Gastroesophageal sphincter (tissue), 3 donors: ENCODE measurements around the gene SRPK3.
"Not testable (repeated sequence)": the region's sequence is repeated elsewhere in the genome, so short reads cannot be mapped to it uniquely, and the experiment has no call there.

Source experiments
- EP300 ChIP-seq: sonication (generic); formaldehyde crosslinking; IDR thresholded peaks from one replicate; pipeline ENCODE4 v1.6.1; 2017; ENCODE audit warnings: antibody characterized with exemption, mild to moderate bottlenecking
- POLR2A ChIP-seq, 2 donors: fragments of 450-650 bp; IDR thresholded peaks; one replicate each; pipeline ENCODE4 v1.6.1; 2017; ENCODE audit warnings: antibody characterized with exemption in 2 of 2, mild to moderate bottlenecking in 2 of 2, moderate library complexity in 1 of 2
- POLR2AphosphoS5 ChIP-seq: sonication (generic); formaldehyde crosslinking; IDR thresholded peaks from one replicate; pipeline ENCODE4 v1.6.1; 2017; ENCODE audit warnings: antibody characterized with exemption
- TF ChIP-seq, protein P1 (sequence below), 4 experiments: fragments of 200-600 bp in 2 of 4; fragments of 450-650 bp in 2 of 4; sonication (generic) in 1 of 4; IDR thresholded peaks; one replicate each; pipeline ENCODE4 v1.5.1; 2017 to 2019; ENCODE audit warnings: antibody characterized with exemption in 4 of 4, mild to moderate bottlenecking in 2 of 4, moderate library complexity in 2 of 4

DNA sequence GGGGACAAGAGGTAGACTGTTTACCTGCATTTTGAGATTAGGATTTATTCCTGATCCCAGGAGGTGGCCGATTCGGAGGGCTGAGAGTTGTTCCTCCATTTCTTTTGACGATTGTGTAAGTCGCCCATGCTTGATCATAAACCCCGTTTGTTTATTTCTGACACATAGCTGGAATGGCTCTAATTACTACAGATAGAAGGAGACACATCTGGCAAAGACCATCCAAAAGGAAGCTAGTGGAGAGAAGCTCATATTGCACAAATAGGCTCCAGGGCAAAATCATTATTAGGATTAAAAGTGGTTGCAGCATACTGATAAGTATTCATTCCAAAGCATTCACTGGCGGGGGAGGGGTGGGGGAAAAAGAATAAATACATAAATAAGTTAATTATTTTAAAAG, 33.9 kb upstream of the SRPK3 start:
- TF ChIP-seq POLR2A (IDR thresholded peaks at IDR 0.05); POLR2AphosphoS5; EP300: not testable (repeated sequence)
- TF ChIP-seq, protein P1, sequence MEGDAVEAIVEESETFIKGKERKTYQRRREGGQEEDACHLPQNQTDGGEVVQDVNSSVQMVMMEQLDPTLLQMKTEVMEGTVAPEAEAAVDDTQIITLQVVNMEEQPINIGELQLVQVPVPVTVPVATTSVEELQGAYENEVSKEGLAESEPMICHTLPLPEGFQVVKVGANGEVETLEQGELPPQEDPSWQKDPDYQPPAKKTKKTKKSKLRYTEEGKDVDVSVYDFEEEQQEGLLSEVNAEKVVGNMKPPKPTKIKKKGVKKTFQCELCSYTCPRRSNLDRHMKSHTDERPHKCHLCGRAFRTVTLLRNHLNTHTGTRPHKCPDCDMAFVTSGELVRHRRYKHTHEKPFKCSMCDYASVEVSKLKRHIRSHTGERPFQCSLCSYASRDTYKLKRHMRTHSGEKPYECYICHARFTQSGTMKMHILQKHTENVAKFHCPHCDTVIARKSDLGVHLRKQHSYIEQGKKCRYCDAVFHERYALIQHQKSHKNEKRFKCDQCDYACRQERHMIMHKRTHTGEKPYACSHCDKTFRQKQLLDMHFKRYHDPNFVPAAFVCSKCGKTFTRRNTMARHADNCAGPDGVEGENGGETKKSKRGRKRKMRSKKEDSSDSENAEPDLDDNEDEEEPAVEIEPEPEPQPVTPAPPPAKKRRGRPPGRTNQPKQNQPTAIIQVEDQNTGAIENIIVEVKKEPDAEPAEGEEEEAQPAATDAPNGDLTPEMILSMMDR (IDR thresholded peaks at IDR 0.05), result not testable (repeated sequence)
